Activated naive CD4-positive, alpha-beta T cell treated with Interleukin-2 at 50 U/mL for 16 hours (primary cell): ENCODE measurements around the gene RBM25.

Experiments
- DNase-seq: peaks from one replicate; pipeline ENCODE4 v3.0.0-alpha.2; 2020

RBM25 gene

GRCh38 chr14:73172500-73172899 is 114.2 kb downstream of the RBM25 start:
- no peak for DNase-seq

DNA sequence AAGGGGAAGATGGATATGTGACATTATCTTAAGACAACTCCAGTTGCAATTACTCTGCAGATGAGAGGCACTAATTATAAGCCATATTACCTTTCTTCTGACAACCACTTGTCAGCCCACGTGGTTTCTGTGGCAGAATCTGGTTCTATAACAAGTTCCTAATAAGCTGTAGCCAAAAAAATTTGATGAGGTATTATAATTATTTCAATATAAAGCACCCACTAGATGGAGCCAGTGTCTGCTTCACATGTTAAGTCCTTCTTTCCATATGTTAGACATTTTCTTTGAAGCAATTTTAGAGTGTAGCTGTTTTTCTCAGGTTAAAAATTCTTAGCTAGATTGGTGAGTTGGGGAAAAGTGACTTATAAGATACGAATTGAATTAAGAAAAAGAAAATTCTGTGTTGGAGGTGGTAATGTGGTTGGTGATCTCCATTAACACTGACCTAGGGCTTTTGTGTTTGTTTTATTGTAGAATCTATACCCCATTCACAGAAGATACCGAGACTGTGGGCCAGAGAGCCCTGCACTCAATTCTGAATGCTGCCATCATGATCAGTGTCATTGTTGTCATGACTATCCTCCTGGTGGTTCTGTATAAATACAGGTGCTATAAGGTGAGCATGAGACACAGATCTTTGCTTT is 114.9 kb downstream of the RBM25 start:
- no peak for DNase-seq
